Caco-2 (cell line): Measurements from ENCODE around the gene PCK1. TPM values are rescaled to one million over a fixed set of nuclear protein-coding genes. Genes with fewer than 3 reads are reported as not detected.

Experiments used
- BruUV-seq: library from RNA; stranded (reverse); fragments of 400-500 nt; replicated peaks from 2 replicates; lab custom pipeline; 2021; lab: Mats Ljungman, UMichigan
- CTCF ChIA-PET: fragments of 300-600 bp; sonication (Branson Sonifier 250); formaldehyde crosslinking; loops from one replicate; lab custom pipeline; 2022; ENCODE audit warnings: antibody characterized with exemption; lab: Charles Lee
- POLR2A ChIA-PET: fragments of 300-600 bp; sonication (Branson Sonifier 250); formaldehyde crosslinking; loops from one replicate; lab custom pipeline; 2022; ENCODE audit warnings: antibody characterized with exemption; lab: Charles Lee
- DNase-seq, 2 experiments: peaks; one replicate each; pipeline versions ENCODE4 v3.0.0 to v3.0.0-alpha.2; 2020 to 2022
- H3K27me3 ChIP-seq: replicated peaks from 2 replicates; pipeline ENCODE4 v1.6.0; 2011; ENCODE audit warnings: low read length; ENCODE audit not compliant: control insufficient read depth, insufficient read depth
- H3K36me3 ChIP-seq: 2 replicates; pipeline ENCODE4 v1.5.1; 2011; ENCODE audit warnings: low read length; ENCODE audit not compliant: control insufficient read depth, insufficient read depth
- H3K4me1 ChIP-seq: fragments of 250-450 bp; sonication (Bioruptor Pico); 2 replicates; pipeline ENCODE4 v1.5.1; 2020; ENCODE audit warnings: mild to moderate bottlenecking
- H3K4me3 ChIP-seq: 2 replicates; pipeline ENCODE4 v1.5.1; 2011; ENCODE audit warnings: low read depth, mild to moderate bottlenecking, control low read depth, low read length
- H3K9me3 ChIP-seq: fragments of 250-450 bp; sonication (Bioruptor Pico); 2 replicates; pipeline ENCODE4 v1.5.1; 2020; ENCODE audit warnings: mild to moderate bottlenecking, moderate library complexity
- H3K27ac Mint-ChIP-seq: one replicate; pipeline ENCODE4 v1.8.0; 2022; ENCODE audit warnings: mixed read lengths; ENCODE audit not compliant: unreplicated experiment
- H3K27me3 Mint-ChIP-seq: one replicate; pipeline ENCODE4 v1.8.0; 2022; ENCODE audit warnings: mixed read lengths; ENCODE audit not compliant: insufficient read depth, unreplicated experiment
- H3K36me3 Mint-ChIP-seq: one replicate; pipeline ENCODE4 v1.8.0; 2022; ENCODE audit warnings: mild to moderate bottlenecking, mixed read lengths; ENCODE audit not compliant: insufficient read depth, unreplicated experiment
- H3K4me1 Mint-ChIP-seq: one replicate; pipeline ENCODE4 v1.8.0; 2022; ENCODE audit warnings: low read depth, mixed read lengths; ENCODE audit not compliant: unreplicated experiment
- H3K4me3 Mint-ChIP-seq: one replicate; pipeline ENCODE4 v1.8.0; 2022; ENCODE audit warnings: mild to moderate bottlenecking, moderate library complexity, mixed read lengths; ENCODE audit not compliant: unreplicated experiment
- H3K9me3 Mint-ChIP-seq: one replicate; pipeline ENCODE4 v1.8.0; 2022; ENCODE audit warnings: mixed read lengths; ENCODE audit not compliant: unreplicated experiment
- intact Hi-C: fragments of 100-400 bp; cut with micrococcal nuclease; formaldehyde crosslinking; loops from one replicate; pipeline ENCODE4 v1.10.0; 2022; ENCODE audit not compliant: unreplicated experiment
- total RNA-seq: library from RNA; stranded (reverse); gene quantifications from 2 replicates; pipeline ENCODE4 v1.2.3, GENCODE V29; 2022
- TF ChIP-seq, protein P1 (sequence below), 2 experiments: fragments of 200-600 bp in 1 of 2; IDR thresholded peaks; 1 replicate in 1 of 2; 2 replicates in 1 of 2; pipeline versions ENCODE4 v1.5.1 to v1.8.0; 2011 to 2022; ENCODE audit warnings: antibody characterized with exemption in 1 of 2, control low read depth in 1 of 2, inconsistent platforms in 1 of 2, low read depth in 1 of 2, low read length in 1 of 2, mild to moderate bottlenecking in 1 of 2, moderate library complexity in 1 of 2; ENCODE audit not compliant: insufficient read depth in 1 of 2, severe bottlenecking in 1 of 2, unreplicated experiment in 1 of 2

PCK1 gene
- total RNA-seq, 1 experiment from 2014 or later, result not detected

DNA sequence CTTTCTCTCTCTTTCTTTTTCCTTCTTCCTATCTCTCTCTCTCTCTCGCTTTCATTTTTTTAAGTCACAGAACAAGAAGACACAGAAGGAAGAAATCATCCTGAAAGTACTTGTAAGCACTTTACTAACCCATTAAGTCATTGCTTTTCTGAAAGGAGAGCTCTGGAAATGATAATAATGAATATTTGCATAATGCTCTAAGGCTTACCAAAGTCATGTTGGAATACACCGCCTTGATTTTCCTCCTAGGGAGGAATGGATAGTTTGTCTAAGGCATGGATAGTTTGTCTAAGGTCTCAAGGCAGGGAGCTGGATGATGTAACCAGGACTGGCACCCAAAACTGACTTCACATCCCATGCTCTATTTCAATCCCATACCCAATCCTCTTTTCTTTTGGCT is 23.1 kb upstream of the PCK1 start:
- H3K36me3 Mint-ChIP-seq, result no peaks in the 10 kb centered on the region
- POLR2A ChIA-PET, result no interaction called here
- no peak for DNase-seq
- Histone ChIP-seq H3K4me1 (no peaks in the 10 kb centered on the region), H3K9me3 (peaks cover 18% of the 10 kb centered on the region; the same call in 1 of the 2 replicates), H3K36me3 (no peaks in the 10 kb centered on the region), H3K27me3 (peaks cover 1% of the 10 kb centered on the region; the same call in 1 of the 2 replicates), H3K4me3 (no peak overlapping the region)
- intact Hi-C loops, result no loop called here
- no peak overlapping the region for H3K27ac Mint-ChIP-seq
- BruUV-seq, result no TSS peak
- peaks cover 10% of the 10 kb centered on the region for H3K9me3 Mint-ChIP-seq
- TF ChIP-seq, protein P1, sequence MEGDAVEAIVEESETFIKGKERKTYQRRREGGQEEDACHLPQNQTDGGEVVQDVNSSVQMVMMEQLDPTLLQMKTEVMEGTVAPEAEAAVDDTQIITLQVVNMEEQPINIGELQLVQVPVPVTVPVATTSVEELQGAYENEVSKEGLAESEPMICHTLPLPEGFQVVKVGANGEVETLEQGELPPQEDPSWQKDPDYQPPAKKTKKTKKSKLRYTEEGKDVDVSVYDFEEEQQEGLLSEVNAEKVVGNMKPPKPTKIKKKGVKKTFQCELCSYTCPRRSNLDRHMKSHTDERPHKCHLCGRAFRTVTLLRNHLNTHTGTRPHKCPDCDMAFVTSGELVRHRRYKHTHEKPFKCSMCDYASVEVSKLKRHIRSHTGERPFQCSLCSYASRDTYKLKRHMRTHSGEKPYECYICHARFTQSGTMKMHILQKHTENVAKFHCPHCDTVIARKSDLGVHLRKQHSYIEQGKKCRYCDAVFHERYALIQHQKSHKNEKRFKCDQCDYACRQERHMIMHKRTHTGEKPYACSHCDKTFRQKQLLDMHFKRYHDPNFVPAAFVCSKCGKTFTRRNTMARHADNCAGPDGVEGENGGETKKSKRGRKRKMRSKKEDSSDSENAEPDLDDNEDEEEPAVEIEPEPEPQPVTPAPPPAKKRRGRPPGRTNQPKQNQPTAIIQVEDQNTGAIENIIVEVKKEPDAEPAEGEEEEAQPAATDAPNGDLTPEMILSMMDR (IDR thresholded peaks at IDR 0.05; ENCODE audit: insufficient read depth in 1 of 2, low read depth in 1 of 2, low read length in 1 of 2, severe bottlenecking in 1 of 2, unreplicated experiment in 1 of 2), result no peak
- CTCF ChIA-PET, result interaction anchor here (0.7 to 1.1 kb wide), 2 partner anchors 58 to 378 kb away, joined by 3 to 4 read pairs; no protein-coding TSS in a partner anchor
- no peak overlapping the region for H3K4me3 Mint-ChIP-seq
- no peaks in the 10 kb centered on the region for H3K4me1 Mint-ChIP-seq
- H3K27me3 Mint-ChIP-seq, result peaks cover 23% of the 10 kb centered on the region

DNA sequence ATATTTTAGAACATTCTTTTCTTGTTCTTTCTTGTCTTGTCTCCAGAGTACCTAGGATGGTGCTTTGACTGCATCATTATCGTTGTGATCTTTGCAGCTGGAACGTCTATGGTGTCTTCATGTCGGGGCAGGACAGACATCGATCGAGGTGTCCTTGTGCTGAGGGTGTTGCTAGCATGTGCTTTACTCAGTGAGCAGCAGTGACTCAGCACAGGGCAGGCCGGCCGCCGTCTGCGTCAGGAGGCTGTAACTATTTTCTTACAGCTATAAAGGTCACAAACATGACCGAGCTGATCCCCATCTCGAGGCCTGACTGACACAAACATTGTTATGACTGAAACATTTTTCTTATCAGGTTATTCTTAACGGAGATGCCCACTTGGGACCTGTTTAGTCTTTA is 21.0 kb upstream of the PCK1 start:
- ChIA-PET POLR2A (no interaction called here), CTCF (no interaction called here)
- H3K27me3 Mint-ChIP-seq, result peaks cover 19% of the 10 kb centered on the region
- H3K4me1 ChIP-seq, result no peaks in the 10 kb centered on the region
- no TSS peak for BruUV-seq
- H3K36me3 Mint-ChIP-seq, result no peaks in the 10 kb centered on the region
- H3K4me3 ChIP-seq, result no peak overlapping the region
- TF ChIP-seq, protein P1 (IDR thresholded peaks at IDR 0.05; ENCODE audit: insufficient read depth in 1 of 2, low read depth in 1 of 2, low read length in 1 of 2, severe bottlenecking in 1 of 2, unreplicated experiment in 1 of 2), result no peak
- no peaks in the 10 kb centered on the region for H3K4me1 Mint-ChIP-seq
- peaks cover 9% of the 10 kb centered on the region; the same call in 1 of the 2 replicates for H3K9me3 ChIP-seq
- peaks cover 10% of the 10 kb centered on the region for H3K9me3 Mint-ChIP-seq
- no peak overlapping the region for H3K27ac Mint-ChIP-seq
- intact Hi-C loops, result no loop called here
- peaks cover 1% of the 10 kb centered on the region; the same call in 1 of the 2 replicates for H3K27me3 ChIP-seq
- DNase-seq, result no peak
- no peak overlapping the region for H3K4me3 Mint-ChIP-seq
- no peaks in the 10 kb centered on the region for H3K36me3 ChIP-seq

DNA sequence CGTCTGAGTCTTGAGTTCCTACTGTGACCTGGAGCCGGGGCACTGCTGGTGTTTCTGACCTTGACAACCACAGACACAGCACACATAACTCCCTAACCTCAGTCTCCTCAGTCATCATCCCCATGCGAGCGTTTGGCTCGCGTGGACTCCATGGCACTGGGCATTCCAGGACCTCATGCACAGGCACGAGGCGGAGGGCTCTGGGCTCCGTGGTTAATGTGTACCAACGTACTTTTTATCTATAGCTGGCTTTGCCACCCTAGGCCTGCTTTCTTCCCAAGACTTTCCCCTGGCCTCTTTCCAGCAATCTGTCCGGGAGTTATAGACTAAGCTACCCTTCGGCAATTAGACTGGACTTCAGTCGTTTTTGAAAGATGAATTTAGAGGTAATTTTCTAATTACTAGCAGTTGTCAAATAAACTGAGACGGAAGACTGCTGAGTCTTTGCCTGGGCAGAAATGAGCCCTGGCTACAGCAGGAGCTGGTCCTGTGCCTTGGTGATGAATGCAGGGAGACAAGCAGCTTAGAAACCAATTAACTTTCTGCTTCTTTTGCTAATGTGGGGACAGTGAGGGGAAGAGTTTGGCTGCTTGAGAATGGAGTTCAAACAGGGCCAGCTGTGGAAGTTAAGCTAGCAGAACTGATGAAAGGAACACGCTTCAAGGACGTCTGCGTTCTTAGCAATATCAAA is 19.9 kb upstream of the PCK1 start:
- H3K27me3 ChIP-seq, result peaks cover 1% of the 10 kb centered on the region; the same call in 1 of the 2 replicates
- no peaks in the 10 kb centered on the region for H3K36me3 ChIP-seq
- Mint-ChIP-seq H3K4me3 (no peak overlapping the region), H3K9me3 (peaks cover 10% of the 10 kb centered on the region), H3K4me1 (no peaks in the 10 kb centered on the region), H3K36me3 (no peaks in the 10 kb centered on the region), H3K27me3 (peaks cover 20% of the 10 kb centered on the region), H3K27ac (no peak overlapping the region)
- BruUV-seq, result no TSS peak
- intact Hi-C loops, result no loop called here
- H3K4me3 ChIP-seq, result no peak overlapping the region
- CTCF ChIA-PET, result no interaction called here
- POLR2A ChIA-PET, result no interaction called here
- peaks cover 8% of the 10 kb centered on the region; the same call in 1 of the 2 replicates for H3K9me3 ChIP-seq
- TF ChIP-seq, protein P1 (IDR thresholded peaks at IDR 0.05; ENCODE audit: insufficient read depth in 1 of 2, low read depth in 1 of 2, low read length in 1 of 2, severe bottlenecking in 1 of 2, unreplicated experiment in 1 of 2), result no peak
- H3K4me1 ChIP-seq, result no peaks in the 10 kb centered on the region
- DNase-seq, result no peak
